K562 (cell line): ENCODE results near the gene RAI1. TPM values are rescaled to one million over a fixed set of nuclear protein-coding genes. Genes with fewer than 3 reads are reported as not detected.

Experiments
- C11orf30 ChIP-seq: fragments of 450-650 bp; IDR thresholded peaks from 2 replicates; pipeline ENCODE4 v1.6.1; 2016; ENCODE audit warnings: low read depth, mild to moderate bottlenecking
- HMG20A ChIP-seq: fragments of 450-650 bp; formaldehyde crosslinking; conservative IDR thresholded peaks from 2 replicates; pipeline ENCODE4 v1.4.0; 2020; ENCODE audit warnings: mild to moderate bottlenecking, mixed read lengths
- KDM1A ChIP-seq, 2 experiments: fragments of 450-650 bp; IDR thresholded peaks; 2 replicates each; pipeline ENCODE4 v1.6.1; 2016; ENCODE audit warnings: mild to moderate bottlenecking in 2 of 2
- MLLT1 ChIP-seq, 2 experiments: fragments of 450-650 bp; IDR thresholded peaks; 2 replicates each; pipeline ENCODE4 v1.6.1; 2016
- MYC ChIP-seq, 2 experiments: fragments of 250-450 bp in 1 of 2; sonication (Bioruptor Pico) in 1 of 2; IDR thresholded peaks; 2 replicates each; pipeline versions ENCODE4 v1.5.1 to v1.6.1; 2012 to 2021; ENCODE audit warnings: low read depth in 2 of 2, borderline replicate concordance in 1 of 2, improper control_type of control experiment in 1 of 2, low read length in 1 of 2, mild to moderate bottlenecking in 1 of 2, moderate library complexity in 1 of 2
- NCOA1 ChIP-seq: fragments of 450-650 bp; IDR thresholded peaks from 2 replicates; pipeline ENCODE4 v1.6.1; 2016; ENCODE audit warnings: low read depth
- PHF8 ChIP-seq: fragments of 200-600 bp; sonication (generic); IDR thresholded peaks from 2 replicates; pipeline ENCODE4 v1.6.1; 2012; ENCODE audit warnings: mixed run types, mild to moderate bottlenecking, inconsistent platforms, low read length, moderate library complexity, borderline replicate concordance
- RAD21 ChIP-seq, 2 experiments: fragments of 250-450 bp in 1 of 2; fragments of 450-650 bp in 1 of 2; sonication (Bioruptor Pico) in 1 of 2; formaldehyde crosslinking in 1 of 2; IDR thresholded peaks in 1 of 2; conservative IDR thresholded peaks in 1 of 2; 2 replicates each; pipeline versions ENCODE4 v1.4.0 to v1.8.0; 2020 to 2022; ENCODE audit warnings: mild to moderate bottlenecking in 2 of 2, moderate library complexity in 1 of 2
- RBBP5 ChIP-seq: fragments of 200-600 bp; sonication (generic); IDR thresholded peaks from 2 replicates; pipeline ENCODE4 v1.6.1; 2012; ENCODE audit warnings: borderline replicate concordance, mild to moderate bottlenecking, low read length, control low read depth, inconsistent platforms; ENCODE audit not compliant: insufficient read depth, poor library complexity, severe bottlenecking
- RBFOX2 ChIP-seq: fragments of 200-400 bp; formaldehyde crosslinking; IDR thresholded peaks from 2 replicates; pipeline ENCODE4 v1.6.1; 2017; ENCODE audit warnings: low read depth, mild to moderate bottlenecking, low read length, moderate library complexity
- SIRT6 ChIP-seq: IDR thresholded peaks from one replicate; pipeline ENCODE4 v1.6.1; 2012; ENCODE audit warnings: low read depth, mild to moderate bottlenecking, control low read depth, inconsistent platforms, low read length, moderate library complexity
- SMARCE1 ChIP-seq: fragments of 450-650 bp; IDR thresholded peaks from 2 replicates; pipeline ENCODE4 v1.7.1; 2016; ENCODE audit warnings: mild to moderate bottlenecking
- SMC3 ChIP-seq: conservative IDR thresholded peaks from 2 replicates; pipeline ENCODE4 v1.6.1; 2011; ENCODE audit warnings: low read depth, low read length, improper control_type of control experiment; ENCODE audit not compliant: insufficient read depth
- SREBF2 ChIP-seq: sonication (generic); formaldehyde crosslinking; IDR thresholded peaks from 2 replicates; pipeline ENCODE4 v1.4.0; 2020; ENCODE audit warnings: mild to moderate bottlenecking, missing genetic modification reagents
- TAL1 ChIP-seq: fragments of 450-650 bp; IDR thresholded peaks from 2 replicates; pipeline ENCODE4 v1.6.1; 2016; ENCODE audit warnings: mild to moderate bottlenecking
- TCF3 ChIP-seq: sonication (generic); formaldehyde crosslinking; IDR thresholded peaks from 2 replicates; pipeline ENCODE4 v1.4.0; 2020; ENCODE audit warnings: mild to moderate bottlenecking, missing genetic modification reagents
- TFAP4 ChIP-seq: sonication (generic); formaldehyde crosslinking; IDR thresholded peaks from 2 replicates; pipeline ENCODE4 v1.8.0; 2022; ENCODE audit warnings: missing genetic modification reagents, mild to moderate bottlenecking, moderate library complexity, borderline replicate concordance
- U2AF1 ChIP-seq: fragments of 200-400 bp; formaldehyde crosslinking; optimal IDR thresholded peaks from 2 replicates; pipeline ENCODE3; 2017; ENCODE audit warnings: mild to moderate bottlenecking, low read depth, low read length, moderate library complexity
- YY1 ChIP-seq, 3 experiments: IDR thresholded peaks; 2 replicates each; pipeline ENCODE4 v1.6.1; 2011; ENCODE audit warnings: low read length in 2 of 3, mild to moderate bottlenecking in 2 of 3, moderate library complexity in 2 of 3, borderline replicate concordance in 1 of 3, control low read depth in 1 of 3, low read depth in 1 of 3; ENCODE audit not compliant: insufficient read depth in 3 of 3, insufficient replicate concordance in 2 of 3, control insufficient read depth in 1 of 3, insufficient read length in 1 of 3; ENCODE audit errors: extremely low read depth in 1 of 3
- ZNF316 ChIP-seq: fragments of 450-650 bp; IDR thresholded peaks from 2 replicates; pipeline ENCODE4 v1.6.1; 2016
- ZNF354B ChIP-seq: fragments of 250-450 bp; sonication (Bioruptor Pico); IDR thresholded peaks from 2 replicates; pipeline ENCODE4 v1.4.0; 2020
- ZNF384 ChIP-seq: IDR thresholded peaks from 2 replicates; pipeline ENCODE4 v1.6.1; 2012; ENCODE audit warnings: low read depth, low read length, improper control_type of control experiment
- ZNF785 ChIP-seq: fragments of 250-450 bp; sonication (Bioruptor Pico); IDR thresholded peaks from 2 replicates; pipeline ENCODE4 v1.4.0; 2020; ENCODE audit warnings: mild to moderate bottlenecking
- polyA plus RNA-seq, 8 experiments: library from polyadenylated mRNA; depleted of rRNA in 4 of 8; stranded (reverse) in 5 of 8; unstranded in 3 of 8; fragments of >200 nt; fragmentation: Nextera tagmentation in 2 of 8; fragmentation: Illumina TruSeq in 1 of 8; extraction: Ambion mirVana in 2 of 8; extraction: Trizol in 1 of 8; gene quantifications; 2 replicates each; pipeline versions ENCODE4 v1.2.1 to v1.2.3, GENCODE V29; 2011 to 2014; ENCODE audit warnings: inconsistent platforms in 1 of 8, missing spikeins in 1 of 8
- total RNA-seq, 7 experiments: library from RNA; depleted of rRNA in 6 of 7; stranded (reverse); fragments of >200 nt in 6 of 7; fragmentation: Illumina TruSeq in 2 of 7; extraction: Trizol in 2 of 7; gene quantifications; 2 replicates each; pipeline versions ENCODE4 v1.2.1 to v1.2.3, GENCODE V29; 2011 to 2021; ENCODE audit warnings: low replicate concordance in 1 of 7
- TF ChIP-seq, protein P1 (sequence below): fragments of 250-450 bp; sonication (Bioruptor Pico); IDR thresholded peaks from 2 replicates; pipeline ENCODE4 v1.5.0; 2020; ENCODE audit warnings: mild to moderate bottlenecking, borderline replicate concordance

The RAI1 gene
- total and polyA plus RNA-seq, 9 of the 15 experiments (the other 6 are each of a cell fraction or from before 2014, with no cell fraction given): 0.68 to 19.9 (median 5.5) TPM

GRCh38 chr17:17681187-17681743 lies at the start of gene RAI1 (continued):
- peak in 1 of 2 experiments; percentile 86; a peak in 3 of 4 replicates for TF ChIP-seq RAD21 (CRISPR knock-in tag; conservative IDR thresholded peaks at IDR 0.05 in 1 of 2, IDR thresholded peaks at IDR 0.05 in 1 of 2)
- peak; percentile 42; the same call in 1 of the 2 replicates for TF ChIP-seq SMC3
- TF ChIP-seq KDM1A (IDR thresholded peaks at IDR 0.05): no peak
- TF ChIP-seq TFAP4 (CRISPR knock-in tag): no peak
- TF ChIP-seq ZNF785 (CRISPR knock-in tag): no peak
- peak; percentile 47; the same call in 1 of the 2 replicates for TF ChIP-seq PHF8
- no peak for TF ChIP-seq ZNF354B (CRISPR knock-in tag)
- TF ChIP-seq MYC (IDR thresholded peaks at IDR 0.05; ENCODE audit: low read depth, low read length): no peak; the same call in 1 of the 2 replicates
- TF ChIP-seq MYC (CRISPR knock-in tag; IDR thresholded peaks at IDR 0.05; ENCODE audit: borderline replicate concordance, low read depth): no peak
- no peak for TF ChIP-seq TAL1
- TF ChIP-seq ZNF384: 0 out of 2 replicates have a peak, but pooled peaks have one; percentile 9
- TF ChIP-seq U2AF1: no peak
- no peak for TF ChIP-seq HMG20A (CRISPR knock-in tag)
- TF ChIP-seq C11orf30: no peak
- no peak for TF ChIP-seq MLLT1 (IDR thresholded peaks at IDR 0.05)
- no peak for TF ChIP-seq SMARCE1
- TF ChIP-seq SREBF2: no peak
- TF ChIP-seq RBFOX2: peak; percentile 73
- TF ChIP-seq TCF3 (CRISPR knock-in tag): no peak
- TF ChIP-seq SIRT6: no peak
- peak; percentile 49 for TF ChIP-seq RBBP5
- peak in 1 of 3 experiments; percentile 40 for TF ChIP-seq YY1 (IDR thresholded peaks at IDR 0.05; ENCODE audit: borderline replicate concordance in 1 of 3, control insufficient read depth in 1 of 3, extremely low read depth in 1 of 3, insufficient read depth in 3 of 3, insufficient read length in 1 of 3, insufficient replicate concordance in 2 of 3, low read depth in 1 of 3, low read length in 2 of 3)
- TF ChIP-seq, protein P1, sequence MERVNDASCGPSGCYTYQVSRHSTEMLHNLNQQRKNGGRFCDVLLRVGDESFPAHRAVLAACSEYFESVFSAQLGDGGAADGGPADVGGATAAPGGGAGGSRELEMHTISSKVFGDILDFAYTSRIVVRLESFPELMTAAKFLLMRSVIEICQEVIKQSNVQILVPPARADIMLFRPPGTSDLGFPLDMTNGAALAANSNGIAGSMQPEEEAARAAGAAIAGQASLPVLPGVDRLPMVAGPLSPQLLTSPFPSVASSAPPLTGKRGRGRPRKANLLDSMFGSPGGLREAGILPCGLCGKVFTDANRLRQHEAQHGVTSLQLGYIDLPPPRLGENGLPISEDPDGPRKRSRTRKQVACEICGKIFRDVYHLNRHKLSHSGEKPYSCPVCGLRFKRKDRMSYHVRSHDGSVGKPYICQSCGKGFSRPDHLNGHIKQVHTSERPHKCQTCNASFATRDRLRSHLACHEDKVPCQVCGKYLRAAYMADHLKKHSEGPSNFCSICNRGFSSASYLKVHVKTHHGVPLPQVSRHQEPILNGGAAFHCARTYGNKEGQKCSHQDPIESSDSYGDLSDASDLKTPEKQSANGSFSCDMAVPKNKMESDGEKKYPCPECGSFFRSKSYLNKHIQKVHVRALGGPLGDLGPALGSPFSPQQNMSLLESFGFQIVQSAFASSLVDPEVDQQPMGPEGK (CRISPR knock-in tag): no peak
- no peak for TF ChIP-seq ZNF316
- TF ChIP-seq NCOA1: no peak
